ENCODE data around the gene TYW1.
"Not testable (repeated sequence)": the region's sequence is repeated elsewhere in the genome, so short reads cannot be mapped to it uniquely, and the experiment has no call there.

TYW1 gene

GRCh38 chr7:67135617-67136486 is 139.2 kb downstream of the TYW1 start:
- not testable (repeated sequence) for DNase-seq (ENCODE audit: low read depth)

GRCh38 chr7:67137489-67137888 is 140.9 kb downstream of the TYW1 start:
- not testable (repeated sequence) for DNase-seq (ENCODE audit: low read depth)

- DNase-seq (ENCODE audit: low read depth), result not testable (repeated sequence)
Observed at GRCh38 chr7:67139876-67140275, 143.2 kb downstream of the TYW1 start.

- not testable (repeated sequence) for DNase-seq (ENCODE audit: low read depth)
Observed at GRCh38 chr7:67141001-67141400, 144.4 kb downstream of the TYW1 start.

GRCh38 chr7:67143091-67143786 is 146.6 kb downstream of the TYW1 start:
- not testable (repeated sequence) for DNase-seq (ENCODE audit: low read depth)

GRCh38 chr7:67145581-67146193 is 149.1 kb downstream of the TYW1 start:
- not testable (repeated sequence) for DNase-seq (ENCODE audit: low read depth)

GRCh38 chr7:67149131-67149530 is 152.5 kb downstream of the TYW1 start:
- DNase-seq (ENCODE audit: low read depth), result not testable (repeated sequence)

- not testable (repeated sequence) for DNase-seq (ENCODE audit: low read depth)
Observed at GRCh38 chr7:67154374-67154773, 157.7 kb downstream of the TYW1 start.

- DNase-seq (ENCODE audit: low read depth), result not testable (repeated sequence)
Observed at GRCh38 chr7:67156064-67156463, 159.4 kb downstream of the TYW1 start.

GRCh38 chr7:67163285-67163684 is 166.7 kb downstream of the TYW1 start:
- not testable (repeated sequence) for DNase-seq (ENCODE audit: low read depth)

GRCh38 chr7:67171151-67171550 is 174.5 kb downstream of the TYW1 start:
- not testable (repeated sequence) for DNase-seq (ENCODE audit: low read depth)

- not testable (repeated sequence) for DNase-seq (ENCODE audit: low read depth)
Observed at GRCh38 chr7:67176730-67177129, 180.1 kb downstream of the TYW1 start.

- DNase-seq (ENCODE audit: low read depth), result peak; percentile 19
Observed at GRCh38 chr7:67178915-67179688, 182.5 kb downstream of the TYW1 start.

GRCh38 chr7:67182956-67183750 is 186.5 kb downstream of the TYW1 start:
- peak; percentile 40 for DNase-seq (ENCODE audit: low read depth)

GRCh38 chr7:67184912-67185659 is 188.5 kb downstream of the TYW1 start:
- DNase-seq (ENCODE audit: low read depth), result not testable (repeated sequence)

GRCh38 chr7:67185660-67186129 is 189.1 kb downstream of the TYW1 start:
- DNase-seq (ENCODE audit: low read depth), result not testable (repeated sequence)

- not testable (repeated sequence) for DNase-seq (ENCODE audit: low read depth)
Observed at GRCh38 chr7:67189160-67189559, 192.5 kb downstream of the TYW1 start.

GRCh38 chr7:67189801-67190465 is 193.3 kb downstream of the TYW1 start:
- DNase-seq (ENCODE audit: low read depth), result not testable (repeated sequence)

- not testable (repeated sequence) for DNase-seq (ENCODE audit: low read depth)
Observed at GRCh38 chr7:67191002-67191720, 194.5 kb downstream of the TYW1 start.
